ENCODE measurements around the gene STAMBP.

The STAMBP gene

GRCh38 chr2:73908689-73909652 lies 80.2 kb downstream of the STAMBP start:
- no peak for DNase-seq

- no peak for DNase-seq
Measured at GRCh38 chr2:73910873-73911547, 82.2 kb downstream of the STAMBP start.

- no peak for DNase-seq
Measured at GRCh38 chr2:73911548-73912208, 82.9 kb downstream of the STAMBP start.

GRCh38 chr2:73913414-73914054 lies 84.8 kb downstream of the STAMBP start:
- no peak for DNase-seq

GRCh38 chr2:73914667-73915066 lies 85.9 kb downstream of the STAMBP start:
- DNase-seq: no peak

- DNase-seq: no peak
Measured at GRCh38 chr2:73915437-73915993, 86.8 kb downstream of the STAMBP start.

- DNase-seq: no peak
Measured at GRCh38 chr2:73916666-73917065, 87.9 kb downstream of the STAMBP start.

- DNase-seq: no peak
Measured at GRCh38 chr2:73917296-73917695, 88.5 kb downstream of the STAMBP start.

GRCh38 chr2:73917696-73918207 lies 89.0 kb downstream of the STAMBP start:
- DNase-seq: no peak

- no peak for DNase-seq
Measured at GRCh38 chr2:73918856-73919255, 90.1 kb downstream of the STAMBP start.

- DNase-seq: no peak
Measured at GRCh38 chr2:73919596-73920228, 91.0 kb downstream of the STAMBP start.

GRCh38 chr2:73920577-73921545 lies 92.1 kb downstream of the STAMBP start:
- DNase-seq: peak; percentile 22

GRCh38 chr2:73921581-73921980 lies 92.8 kb downstream of the STAMBP start:
- no peak for DNase-seq

GRCh38 chr2:73922681-73923080 lies 93.9 kb downstream of the STAMBP start:
- no peak for DNase-seq
